HG02642 (cell line): Measurements from ENCODE around the gene HS3ST3A1.

Experiments used
- ATAC-seq: cut with Tn5 transposase; IDR thresholded peaks from one replicate; pipeline ENCODE4 v1.9.1; 2021; ENCODE audit warnings: mild to moderate bottlenecking; ENCODE audit not compliant: unreplicated experiment, poor library complexity

The HS3ST3A1 gene

GRCh38 chr17:13457783-13458182, 143.9 kb downstream of the HS3ST3A1 start:
- ATAC-seq: no peak
